ENCODE results near the gene WSCD2.

WSCD2 gene

GRCh38 chr12:108296945-108297344 is 167.9 kb downstream of the WSCD2 start:
- Histone ChIP-seq H3K9me3 (ENCODE audit: insufficient read depth, low read length) (peaks cover 6% of the 10 kb centered on the region; the same call in 1 of the 2 replicates), H3K4me3 (ENCODE audit: insufficient read length, low read depth) (no peak overlapping the region), H3K36me3 (ENCODE audit: insufficient read depth, insufficient read length, low read length) (peaks cover 4% of the 10 kb centered on the region), H3K4me1 (ENCODE audit: insufficient read depth, insufficient read length) (no peaks in the 10 kb centered on the region), H3K9ac (ENCODE audit: insufficient read length, low read depth) (no peak overlapping the region), H3K27me3 (ENCODE audit: insufficient read depth, insufficient read length) (no peaks in the 10 kb centered on the region)
- TF ChIP-seq ZNF274 (IDR thresholded peaks at IDR 0.05; ENCODE audit: low read depth, low read length) (no peak), SUZ12 (IDR thresholded peaks at IDR 0.05; ENCODE audit: extremely low read depth, insufficient read depth, insufficient read length) (no peak), YY1 (IDR thresholded peaks at IDR 0.05; ENCODE audit: insufficient read depth, insufficient read length) (no peak)
- no peak for DNase-seq (ENCODE audit: low read depth, low spot score)

DNA sequence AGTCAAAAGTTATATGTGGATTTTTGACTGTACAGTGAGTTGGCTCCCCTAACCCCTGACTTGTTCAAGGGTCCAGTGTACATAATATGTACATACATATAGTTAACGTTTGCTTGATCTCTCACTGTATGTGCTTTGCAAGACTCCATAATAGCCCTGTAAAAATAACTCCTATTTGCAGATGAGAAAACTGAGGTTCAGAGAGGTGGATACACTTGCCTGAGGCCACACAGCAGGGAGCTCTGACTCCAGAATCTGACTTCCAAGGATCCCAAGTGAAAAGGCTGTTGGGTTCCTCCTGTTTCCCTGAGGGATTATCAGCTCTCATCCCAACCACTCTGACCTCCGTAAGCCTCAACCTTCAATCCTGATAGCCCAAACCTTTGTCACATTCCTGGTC is 168.3 kb downstream of the WSCD2 start:
- Histone ChIP-seq H3K36me3 (ENCODE audit: insufficient read depth, insufficient read length, low read length) (peaks cover 3% of the 10 kb centered on the region), H3K4me1 (ENCODE audit: insufficient read depth, insufficient read length) (no peaks in the 10 kb centered on the region), H3K9me3 (ENCODE audit: insufficient read depth, low read length) (peaks cover 8% of the 10 kb centered on the region; the same call in 1 of the 2 replicates), H3K27me3 (ENCODE audit: insufficient read depth, insufficient read length) (no peaks in the 10 kb centered on the region), H3K4me3 (ENCODE audit: insufficient read length, low read depth) (no peak overlapping the region), H3K9ac (ENCODE audit: insufficient read length, low read depth) (no peak overlapping the region)
- no peak for DNase-seq (ENCODE audit: low read depth, low spot score)
- no peak for TF ChIP-seq YY1 (IDR thresholded peaks at IDR 0.05; ENCODE audit: insufficient read depth, insufficient read length)
- TF ChIP-seq ZNF274 (IDR thresholded peaks at IDR 0.05; ENCODE audit: low read depth, low read length): no peak
- TF ChIP-seq SUZ12 (IDR thresholded peaks at IDR 0.05; ENCODE audit: extremely low read depth, insufficient read depth, insufficient read length): no peak

DNA sequence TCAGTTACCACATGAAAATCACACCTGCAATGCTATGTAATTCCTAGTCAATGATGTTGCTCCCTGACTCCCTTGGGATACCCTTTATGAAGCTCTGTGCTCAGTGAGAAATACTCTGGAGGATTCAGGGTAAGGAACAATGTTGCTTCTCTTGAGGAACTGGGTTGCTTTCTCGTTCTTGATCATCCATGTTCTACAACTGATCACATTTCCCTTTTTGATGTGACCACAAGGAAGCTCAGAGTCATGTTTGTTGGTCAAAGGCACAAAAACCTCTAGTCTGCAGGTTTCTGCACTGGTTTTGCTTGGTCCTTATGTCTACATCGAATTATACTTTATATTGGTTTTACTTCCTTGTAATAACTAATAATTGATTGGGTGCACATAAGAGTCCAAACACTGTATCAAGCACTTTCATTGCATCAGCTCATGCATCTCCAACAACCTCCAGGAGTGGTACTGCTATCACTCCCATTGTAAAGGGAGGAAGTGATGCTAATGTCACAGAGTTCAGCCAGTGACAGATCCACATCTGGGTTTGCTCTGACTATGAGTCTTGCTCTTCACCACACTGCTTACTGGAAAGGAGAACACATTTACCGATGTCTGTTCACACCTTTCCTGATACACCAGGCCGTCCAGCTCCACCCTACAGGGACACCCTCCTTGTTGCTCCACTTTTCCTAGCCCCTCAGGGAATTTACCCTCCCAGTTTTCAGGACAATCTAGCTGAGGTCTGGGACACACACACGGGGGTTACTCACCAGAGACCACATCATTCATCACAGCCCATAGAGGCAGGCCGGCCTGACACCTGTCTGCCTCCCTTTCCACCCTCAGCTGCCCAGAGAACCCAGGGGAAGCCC is 169.0 kb downstream of the WSCD2 start:
- Histone ChIP-seq H3K4me1 (ENCODE audit: insufficient read depth, insufficient read length) (peaks cover 4% of the 10 kb centered on the region), H3K4me3 (ENCODE audit: insufficient read length, low read depth) (no peak overlapping the region), H3K36me3 (ENCODE audit: insufficient read depth, insufficient read length, low read length) (no peaks in the 10 kb centered on the region), H3K9ac (ENCODE audit: insufficient read length, low read depth) (no peak overlapping the region), H3K9me3 (ENCODE audit: insufficient read depth, low read length) (peaks cover 8% of the 10 kb centered on the region; the same call in 1 of the 2 replicates), H3K27me3 (ENCODE audit: insufficient read depth, insufficient read length) (no peaks in the 10 kb centered on the region)
- no peak for DNase-seq (ENCODE audit: low read depth, low spot score)
- no peak for TF ChIP-seq YY1 (IDR thresholded peaks at IDR 0.05; ENCODE audit: insufficient read depth, insufficient read length)
- no peak for TF ChIP-seq SUZ12 (IDR thresholded peaks at IDR 0.05; ENCODE audit: extremely low read depth, insufficient read depth, insufficient read length)
- no peak for TF ChIP-seq ZNF274 (IDR thresholded peaks at IDR 0.05; ENCODE audit: low read depth, low read length)

DNA sequence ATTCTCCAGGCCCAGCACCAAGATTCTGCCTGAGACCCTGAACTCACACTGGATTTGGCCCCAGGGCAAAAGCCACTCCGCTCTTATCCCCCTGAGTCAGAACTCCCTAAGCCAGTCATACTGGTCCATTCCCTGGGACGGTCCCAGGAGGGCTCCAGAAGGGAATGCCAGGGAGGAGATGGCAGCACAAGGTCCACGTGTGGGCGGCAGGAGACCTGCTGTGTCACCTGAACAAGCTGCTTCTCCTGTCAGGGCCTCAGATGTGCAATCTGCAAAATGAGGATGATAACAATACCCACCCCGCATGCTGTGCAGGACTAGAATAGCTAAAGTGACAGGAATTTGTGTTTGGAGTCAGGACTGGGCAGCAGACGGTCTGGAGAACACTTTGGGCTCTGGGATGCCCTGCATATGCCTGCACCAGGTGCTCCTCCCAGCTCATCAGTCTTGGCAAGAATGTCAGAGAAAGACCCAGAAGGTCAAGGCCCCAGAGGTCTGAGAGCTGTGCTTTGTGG is 169.7 kb downstream of the WSCD2 start:
- H3K4me1 ChIP-seq (ENCODE audit: insufficient read depth, insufficient read length): peaks cover 8% of the 10 kb centered on the region
- H3K9me3 ChIP-seq (ENCODE audit: insufficient read depth, low read length): peaks cover 8% of the 10 kb centered on the region; the same call in 1 of the 2 replicates
- H3K9ac ChIP-seq (ENCODE audit: insufficient read length, low read depth): no peak overlapping the region
- H3K27me3 ChIP-seq (ENCODE audit: insufficient read depth, insufficient read length): no peaks in the 10 kb centered on the region
- no peak overlapping the region for H3K4me3 ChIP-seq (ENCODE audit: insufficient read length, low read depth)
- no peak for TF ChIP-seq YY1 (IDR thresholded peaks at IDR 0.05; ENCODE audit: insufficient read depth, insufficient read length)
- no peaks in the 10 kb centered on the region for H3K36me3 ChIP-seq (ENCODE audit: insufficient read depth, insufficient read length, low read length)
- no peak for DNase-seq (ENCODE audit: low read depth, low spot score)

GRCh38 chr12:108299516-108299915 is 170.4 kb downstream of the WSCD2 start:
- no peaks in the 10 kb centered on the region for H3K36me3 ChIP-seq (ENCODE audit: insufficient read depth, insufficient read length, low read length)

More at GRCh38 chr12:108299516-108299915, 170.4 kb downstream of the WSCD2 start:
- Histone ChIP-seq H3K9me3 (ENCODE audit: insufficient read depth, low read length) (peaks cover 8% of the 10 kb centered on the region; the same call in 1 of the 2 replicates), H3K4me3 (ENCODE audit: insufficient read length, low read depth) (no peak overlapping the region), H3K27me3 (ENCODE audit: insufficient read depth, insufficient read length) (no peaks in the 10 kb centered on the region), H3K9ac (ENCODE audit: insufficient read length, low read depth) (no peak overlapping the region), H3K4me1 (ENCODE audit: insufficient read depth, insufficient read length) (peaks cover 14% of the 10 kb centered on the region)
- no peak for TF ChIP-seq ZNF274 (IDR thresholded peaks at IDR 0.05; ENCODE audit: low read depth, low read length)
- TF ChIP-seq YY1 (IDR thresholded peaks at IDR 0.05; ENCODE audit: insufficient read depth, insufficient read length): no peak
- TF ChIP-seq SUZ12 (IDR thresholded peaks at IDR 0.05; ENCODE audit: extremely low read depth, insufficient read depth, insufficient read length): no peak
- no peak for DNase-seq (ENCODE audit: low read depth, low spot score)

Data from NT2/D1 (cell line).